Measurements from ENCODE around the gene KIF2B.
"Not testable (repeated sequence)": the region's sequence is repeated elsewhere in the genome, so short reads cannot be mapped to it uniquely, and the experiment has no call there.

KIF2B gene

GRCh38 chr17:53818929-53819328, 3.8 kb upstream of the KIF2B start:
- no peak overlapping the region for H3K9ac ChIP-seq (ENCODE audit: low read length)

GRCh38 chr17:53819956-53820355, 2.8 kb upstream of the KIF2B start:
- no peak overlapping the region for H3K9ac ChIP-seq (ENCODE audit: low read length)
- H3K36me3 ChIP-seq (replicated peaks; ENCODE audit: insufficient read depth, low read length) = no peaks in the 10 kb centered on the region
- no peaks in the 10 kb centered on the region for H4K20me1 ChIP-seq (ENCODE audit: insufficient read depth, low read length)
- no peak overlapping the region for H3K4me3 ChIP-seq (ENCODE audit: low read length)
- no peak for DNase-seq
- no peaks in the 10 kb centered on the region for H3F3A ChIP-seq (ENCODE audit: insufficient read depth, low read length)
- H2AFZ ChIP-seq (ENCODE audit: low read length) = no peak overlapping the region
- no peaks in the 10 kb centered on the region for H3K27me3 ChIP-seq (replicated peaks; ENCODE audit: insufficient read depth, low read length)
- TF ChIP-seq EZH2phosphoT487 (IDR thresholded peaks at IDR 0.05; ENCODE audit: low read length) (no peak), EZH2 (optimal IDR thresholded peaks at IDR 0.05; ENCODE audit: low read depth, low read length) (no peak)
- TF ChIP-seq, protein P1, sequence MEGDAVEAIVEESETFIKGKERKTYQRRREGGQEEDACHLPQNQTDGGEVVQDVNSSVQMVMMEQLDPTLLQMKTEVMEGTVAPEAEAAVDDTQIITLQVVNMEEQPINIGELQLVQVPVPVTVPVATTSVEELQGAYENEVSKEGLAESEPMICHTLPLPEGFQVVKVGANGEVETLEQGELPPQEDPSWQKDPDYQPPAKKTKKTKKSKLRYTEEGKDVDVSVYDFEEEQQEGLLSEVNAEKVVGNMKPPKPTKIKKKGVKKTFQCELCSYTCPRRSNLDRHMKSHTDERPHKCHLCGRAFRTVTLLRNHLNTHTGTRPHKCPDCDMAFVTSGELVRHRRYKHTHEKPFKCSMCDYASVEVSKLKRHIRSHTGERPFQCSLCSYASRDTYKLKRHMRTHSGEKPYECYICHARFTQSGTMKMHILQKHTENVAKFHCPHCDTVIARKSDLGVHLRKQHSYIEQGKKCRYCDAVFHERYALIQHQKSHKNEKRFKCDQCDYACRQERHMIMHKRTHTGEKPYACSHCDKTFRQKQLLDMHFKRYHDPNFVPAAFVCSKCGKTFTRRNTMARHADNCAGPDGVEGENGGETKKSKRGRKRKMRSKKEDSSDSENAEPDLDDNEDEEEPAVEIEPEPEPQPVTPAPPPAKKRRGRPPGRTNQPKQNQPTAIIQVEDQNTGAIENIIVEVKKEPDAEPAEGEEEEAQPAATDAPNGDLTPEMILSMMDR (IDR thresholded peaks at IDR 0.05; ENCODE audit: low read length) = no peak
- peaks cover 34% of the 10 kb centered on the region for H3K4me1 ChIP-seq (ENCODE audit: low read length)
- H3K79me2 ChIP-seq (ENCODE audit: low read length) = no peaks in the 10 kb centered on the region
- H3K9me3 ChIP-seq (replicated peaks; ENCODE audit: insufficient read depth, low read length) = no peaks in the 10 kb centered on the region
- no peaks in the 10 kb centered on the region for H3K9me2 ChIP-seq (replicated peaks; ENCODE audit: insufficient read depth, low read length)
- H3K27ac ChIP-seq (ENCODE audit: low read length) = no peak overlapping the region
- no peak overlapping the region for H3K4me2 ChIP-seq (ENCODE audit: low read depth, low read length)

More at GRCh38 chr17:53818929-53819328, 3.8 kb upstream of the KIF2B start:
- Histone ChIP-seq H3K27ac (ENCODE audit: low read length) (no peak overlapping the region), H3K4me3 (ENCODE audit: low read length) (no peak overlapping the region), H3K9me3 (replicated peaks; ENCODE audit: insufficient read depth, low read length) (no peaks in the 10 kb centered on the region), H3F3A (ENCODE audit: insufficient read depth, low read length) (no peaks in the 10 kb centered on the region), H3K4me2 (ENCODE audit: low read depth, low read length) (no peak overlapping the region), H3K79me2 (ENCODE audit: low read length) (no peaks in the 10 kb centered on the region), H3K4me1 (ENCODE audit: low read length) (peaks cover 34% of the 10 kb centered on the region), H3K9me2 (replicated peaks; ENCODE audit: insufficient read depth, low read length) (no peaks in the 10 kb centered on the region), H3K27me3 (replicated peaks; ENCODE audit: insufficient read depth, low read length) (no peaks in the 10 kb centered on the region), H2AFZ (ENCODE audit: low read length) (0 out of 2 replicates have a peak overlapping the region, but pooled peaks have one; percentile 7), H4K20me1 (ENCODE audit: insufficient read depth, low read length) (no peaks in the 10 kb centered on the region), H3K36me3 (replicated peaks; ENCODE audit: insufficient read depth, low read length) (no peaks in the 10 kb centered on the region)
- no peak for DNase-seq
- no peak for TF ChIP-seq EZH2phosphoT487 (IDR thresholded peaks at IDR 0.05; ENCODE audit: low read length)
- TF ChIP-seq, protein P1 (IDR thresholded peaks at IDR 0.05; ENCODE audit: low read length) = no peak
- no peak for TF ChIP-seq EZH2 (optimal IDR thresholded peaks at IDR 0.05; ENCODE audit: low read depth, low read length)

GRCh38 chr17:53823341-53824050, 769 bp downstream of the KIF2B start:
- no peak for DNase-seq
- H3K36me3 ChIP-seq (replicated peaks; ENCODE audit: insufficient read depth, low read length) = no peaks in the 10 kb centered on the region
- H3K9me3 ChIP-seq (replicated peaks; ENCODE audit: insufficient read depth, low read length) = no peaks in the 10 kb centered on the region
- H3K4me3 ChIP-seq (ENCODE audit: low read length) = no peak overlapping the region
- H3F3A ChIP-seq (ENCODE audit: insufficient read depth, low read length) = no peaks in the 10 kb centered on the region
- no peak overlapping the region for H2AFZ ChIP-seq (ENCODE audit: low read length)
- no peak overlapping the region for H3K27ac ChIP-seq (ENCODE audit: low read length)
- H3K79me2 ChIP-seq (ENCODE audit: low read length) = no peaks in the 10 kb centered on the region
- H3K27me3 ChIP-seq (replicated peaks; ENCODE audit: insufficient read depth, low read length) = no peaks in the 10 kb centered on the region
- H4K20me1 ChIP-seq (ENCODE audit: insufficient read depth, low read length) = no peaks in the 10 kb centered on the region
- no peaks in the 10 kb centered on the region for H3K9me2 ChIP-seq (replicated peaks; ENCODE audit: insufficient read depth, low read length)
- no peak for TF ChIP-seq EZH2 (optimal IDR thresholded peaks at IDR 0.05; ENCODE audit: low read depth, low read length)
- no peak for TF ChIP-seq EZH2phosphoT487 (IDR thresholded peaks at IDR 0.05; ENCODE audit: low read length)
- TF ChIP-seq, protein P1 (IDR thresholded peaks at IDR 0.05; ENCODE audit: low read length) = no peak
- H3K9ac ChIP-seq (ENCODE audit: low read length) = no peak overlapping the region
- no peak overlapping the region for H3K4me2 ChIP-seq (ENCODE audit: low read depth, low read length)
- H3K4me1 ChIP-seq (ENCODE audit: low read length) = peaks cover 14% of the 10 kb centered on the region

DNA sequence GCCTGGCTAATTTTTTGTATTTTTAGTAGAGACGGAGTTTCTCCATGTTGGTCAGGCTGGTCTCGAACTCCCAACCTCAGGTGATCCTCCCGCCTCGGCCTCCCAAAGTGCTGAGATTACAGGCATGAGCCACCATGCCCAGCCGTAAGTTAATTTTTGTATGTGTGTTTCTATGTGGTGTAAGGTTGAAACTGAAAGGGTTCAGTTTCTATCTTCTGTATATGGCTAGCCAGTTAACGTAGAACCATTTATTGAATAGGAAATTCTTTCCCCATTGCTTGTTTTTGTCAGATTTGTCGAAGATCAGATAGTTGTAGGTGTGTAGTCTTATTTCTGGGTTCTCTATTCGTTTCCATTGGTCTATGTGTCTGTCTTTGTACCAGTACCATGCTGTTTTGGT, 12.0 kb downstream of the KIF2B start:
- H3K36me3 ChIP-seq (replicated peaks; ENCODE audit: insufficient read depth, low read length) = not testable (repeated sequence)

More for the DNA sequence above, 12.0 kb downstream of the KIF2B start:
- H3K9me3 ChIP-seq (replicated peaks; ENCODE audit: insufficient read depth, low read length); H3K9ac ChIP-seq (ENCODE audit: low read length); H3K79me2 ChIP-seq (ENCODE audit: low read length); H3K9me2 ChIP-seq (replicated peaks; ENCODE audit: insufficient read depth, low read length); H3F3A ChIP-seq (ENCODE audit: insufficient read depth, low read length); H3K27me3 ChIP-seq (replicated peaks; ENCODE audit: insufficient read depth, low read length); H3K4me2 ChIP-seq (ENCODE audit: low read depth, low read length); H4K20me1 ChIP-seq (ENCODE audit: insufficient read depth, low read length); H2AFZ ChIP-seq (ENCODE audit: low read length); H3K4me3 ChIP-seq (ENCODE audit: low read length): not testable (repeated sequence)
- Histone ChIP-seq H3K4me1 (ENCODE audit: low read length) (peaks cover 30% of the 10 kb centered on the region), H3K27ac (ENCODE audit: low read length) (peak overlapping the region; percentile 18; the same call in 1 of the 2 replicates)
- DNase-seq = peak; percentile 60
